ENCODE measurements around the gene KIAA1191.
"Not testable (repeated sequence)": the region's sequence is repeated elsewhere in the genome, so short reads cannot be mapped to it uniquely, and the experiment has no call there.

KIAA1191 gene

DNA sequence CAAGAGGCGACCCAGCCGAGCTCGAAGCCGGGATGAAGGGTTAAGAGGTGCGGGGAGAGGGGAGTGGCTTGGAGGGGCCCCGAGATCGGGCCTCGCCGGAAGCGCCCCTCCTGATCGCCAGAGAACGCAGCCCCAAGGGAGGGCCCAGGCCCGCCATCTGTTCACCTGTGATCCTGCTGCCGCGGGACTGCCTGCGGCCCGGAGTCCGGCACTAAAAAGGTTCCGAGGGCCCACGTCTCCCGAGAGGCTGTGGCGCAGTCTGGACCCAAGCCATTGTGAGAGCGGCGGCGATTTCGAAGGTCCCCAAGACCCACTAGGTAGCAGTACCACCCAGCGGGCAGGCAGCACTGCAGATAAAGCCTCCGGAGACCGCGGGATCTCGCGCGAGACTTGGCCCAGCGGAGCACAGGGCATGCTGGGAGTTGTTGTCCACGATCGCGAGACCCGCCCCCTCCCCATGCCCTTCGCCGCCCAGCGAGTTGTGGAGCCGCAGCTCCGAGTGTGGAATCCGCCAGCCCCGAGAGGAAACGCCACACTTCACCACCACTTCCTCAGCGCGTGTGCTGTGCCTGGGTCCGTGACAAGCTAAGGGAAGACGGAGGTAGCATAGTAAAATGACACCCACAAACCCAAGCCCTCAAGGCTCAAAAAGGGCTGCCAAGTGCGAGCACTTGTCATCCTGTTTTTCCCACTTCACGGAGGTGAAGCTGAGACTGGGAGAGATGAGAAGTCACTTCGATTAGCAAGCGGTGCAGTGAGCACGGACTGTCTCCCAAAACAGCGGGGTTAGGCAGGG, at the start of gene KIAA1191:
TSS of gene KIAA1191 (minus strand) at position 328 of the 796 bp plus-strand sequence. CDS start 2,256 bp downstream, outside the sequence.
- DNase-seq, result peak; percentile 90

DNA sequence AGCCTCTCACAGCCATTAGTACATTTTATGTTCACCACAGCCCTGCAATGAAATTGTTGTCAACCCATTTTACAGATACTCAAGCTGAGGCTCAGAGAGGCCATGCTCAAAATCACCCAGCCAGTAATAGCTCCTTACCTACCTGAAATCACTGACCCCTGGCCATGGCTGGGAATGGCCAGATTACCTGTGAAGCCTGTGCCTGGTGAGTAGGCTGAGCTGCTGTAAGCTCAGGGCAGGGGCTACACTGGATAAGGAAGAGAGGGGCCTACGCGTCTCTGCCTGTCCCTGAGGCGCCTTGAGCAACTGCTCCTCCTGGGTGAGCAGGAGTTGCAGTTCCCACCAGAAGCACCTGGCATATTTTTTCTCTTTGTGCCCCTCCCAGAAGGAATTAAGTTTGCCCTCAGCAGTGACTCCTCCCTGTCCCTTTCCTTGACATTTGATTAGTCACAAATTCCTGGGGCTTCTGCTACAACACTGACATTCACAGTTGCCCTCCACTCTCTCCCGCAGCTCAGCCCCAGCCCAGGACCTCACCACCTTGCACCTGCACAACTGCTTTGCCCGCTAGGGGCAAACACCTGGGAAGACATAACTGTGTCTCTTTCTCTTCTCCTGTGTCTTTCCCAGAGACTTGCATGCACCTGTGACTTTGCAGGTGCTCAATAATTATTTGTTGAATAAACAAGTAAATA, 49.1 kb upstream of the KIAA1191 start:
- DNase-seq, result no peak

DNA sequence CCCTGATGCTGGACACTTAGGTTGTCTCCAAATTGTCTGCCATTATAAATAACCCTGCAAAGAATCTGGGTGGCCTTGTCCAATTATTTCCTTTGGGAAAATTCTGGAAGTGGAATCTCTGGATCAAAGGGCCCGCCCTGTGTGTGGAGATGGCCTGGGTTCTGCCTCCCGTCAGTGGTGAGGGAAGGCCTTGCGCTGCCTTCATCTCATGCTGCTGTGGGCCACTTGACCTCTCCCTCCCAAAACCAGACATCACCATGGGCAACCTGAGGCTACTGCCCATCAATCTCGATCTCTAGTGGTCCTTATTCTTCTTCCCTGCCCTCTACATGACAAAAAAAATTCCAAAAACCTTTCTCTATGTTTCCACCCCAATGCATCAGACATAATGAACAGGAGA, 48.2 kb upstream of the KIAA1191 start:
- no peak for DNase-seq

GRCh38 chr5:176408590-176408989, 47.0 kb upstream of the KIAA1191 start:
- DNase-seq, result no peak

GRCh38 chr5:176408252-176408573, 46.6 kb upstream of the KIAA1191 start:
- not testable (repeated sequence) for DNase-seq

DNA sequence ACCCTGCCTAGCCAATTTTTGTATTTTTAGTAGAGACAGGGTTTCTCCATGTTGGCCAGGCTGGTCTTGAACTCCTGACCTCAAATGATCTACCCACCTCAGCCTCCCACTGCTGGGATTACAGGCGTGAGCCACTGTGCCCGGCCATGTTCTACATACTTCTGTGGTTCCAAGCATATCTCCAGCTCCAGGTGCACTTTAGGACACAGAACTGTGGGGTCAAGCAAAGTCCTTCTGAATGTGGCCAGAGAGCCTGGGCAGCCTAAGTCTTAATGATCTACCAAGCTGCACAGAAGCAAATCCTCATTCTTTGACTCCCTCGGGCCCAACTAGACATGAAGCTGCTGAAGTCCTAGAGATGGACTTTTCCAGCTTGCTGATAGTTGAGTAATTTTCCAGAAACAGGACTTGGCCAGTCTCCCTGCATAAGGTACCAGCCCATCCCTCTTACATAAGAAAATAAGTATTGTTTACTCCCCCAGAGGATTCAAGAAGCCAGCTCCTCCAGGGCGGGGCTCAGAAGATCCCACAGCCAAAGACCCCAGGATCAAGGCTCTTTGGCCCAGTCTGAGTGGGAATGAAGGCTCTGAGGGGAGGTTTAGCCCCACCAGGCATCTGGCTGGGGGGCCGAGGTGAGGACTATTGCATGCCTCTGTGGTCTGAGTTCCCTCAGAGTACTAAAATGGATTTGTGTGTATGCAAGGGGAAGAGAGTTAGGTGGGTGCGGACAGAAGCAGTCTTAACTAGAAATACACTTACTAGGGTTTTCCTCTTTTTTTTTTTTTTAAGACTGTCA, 46.1 kb upstream of the KIAA1191 start:
- no peak for DNase-seq

DNA sequence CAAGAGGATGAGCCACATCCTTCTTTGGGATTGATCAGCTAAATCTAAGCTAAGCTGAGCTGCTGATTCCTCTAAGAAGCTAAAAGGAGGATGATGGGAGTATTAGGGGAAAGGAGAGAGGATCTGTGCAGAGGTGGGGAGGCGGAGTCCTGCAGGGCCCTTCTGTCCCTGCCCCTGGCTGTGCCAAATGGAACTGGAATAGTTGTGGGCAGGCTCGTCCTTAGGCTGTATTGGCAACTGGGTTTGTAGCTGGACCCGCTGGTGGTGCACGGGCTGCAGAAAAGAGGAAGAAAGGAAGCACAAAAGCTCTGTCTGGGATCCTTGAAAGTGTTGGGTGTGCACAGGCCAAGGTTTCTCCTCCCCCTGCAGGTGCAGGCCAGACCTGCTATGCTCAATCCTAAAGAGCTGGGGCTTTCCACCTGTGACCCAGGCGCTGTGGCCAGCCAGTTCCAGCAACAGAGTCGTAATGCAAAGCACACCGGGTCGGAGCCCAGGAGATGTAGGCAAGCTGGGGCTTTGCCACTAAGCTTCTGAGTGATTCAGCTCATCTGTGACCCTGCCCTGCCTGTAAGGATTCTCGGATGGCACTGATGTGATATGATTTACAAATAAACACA, 45.0 kb upstream of the KIAA1191 start:
- DNase-seq, result no peak

DNA sequence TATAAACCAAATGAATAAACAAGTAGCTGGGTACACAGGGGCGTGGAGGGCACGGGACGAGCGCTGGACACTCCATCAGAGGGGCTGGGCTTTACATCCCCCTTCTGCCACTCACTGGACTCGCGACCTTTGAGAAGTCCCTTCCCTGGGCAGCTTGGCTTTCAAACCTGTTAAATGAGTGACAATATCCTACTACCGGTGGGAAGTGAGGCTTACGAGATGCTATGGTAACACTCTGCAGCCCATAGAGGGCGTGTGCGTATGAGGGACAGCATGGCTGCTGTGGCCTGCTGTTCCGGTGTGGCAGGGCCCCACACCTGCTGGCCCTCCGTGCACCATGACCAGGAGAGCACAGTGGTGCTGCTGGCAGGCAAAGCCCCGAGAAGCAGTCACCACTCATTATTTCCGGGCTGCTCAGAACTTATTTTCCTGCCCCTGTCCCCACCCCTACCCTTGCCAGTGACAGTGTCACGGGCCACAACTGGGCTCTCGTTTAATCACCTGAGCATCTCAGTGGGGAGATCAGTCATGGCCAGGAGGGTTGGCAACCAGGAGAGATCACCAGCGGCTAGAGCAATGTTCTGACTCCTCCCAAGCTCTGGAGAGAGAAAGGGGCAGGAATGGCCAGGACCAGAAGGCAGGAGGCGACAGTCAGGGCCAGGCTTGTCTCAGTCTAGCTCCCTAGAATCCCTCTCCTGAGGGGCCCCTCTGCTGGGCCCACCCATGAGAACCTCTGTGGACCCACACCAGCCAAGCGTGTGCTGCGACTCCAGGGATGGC, 44.3 kb upstream of the KIAA1191 start:
- no peak for DNase-seq

DNA sequence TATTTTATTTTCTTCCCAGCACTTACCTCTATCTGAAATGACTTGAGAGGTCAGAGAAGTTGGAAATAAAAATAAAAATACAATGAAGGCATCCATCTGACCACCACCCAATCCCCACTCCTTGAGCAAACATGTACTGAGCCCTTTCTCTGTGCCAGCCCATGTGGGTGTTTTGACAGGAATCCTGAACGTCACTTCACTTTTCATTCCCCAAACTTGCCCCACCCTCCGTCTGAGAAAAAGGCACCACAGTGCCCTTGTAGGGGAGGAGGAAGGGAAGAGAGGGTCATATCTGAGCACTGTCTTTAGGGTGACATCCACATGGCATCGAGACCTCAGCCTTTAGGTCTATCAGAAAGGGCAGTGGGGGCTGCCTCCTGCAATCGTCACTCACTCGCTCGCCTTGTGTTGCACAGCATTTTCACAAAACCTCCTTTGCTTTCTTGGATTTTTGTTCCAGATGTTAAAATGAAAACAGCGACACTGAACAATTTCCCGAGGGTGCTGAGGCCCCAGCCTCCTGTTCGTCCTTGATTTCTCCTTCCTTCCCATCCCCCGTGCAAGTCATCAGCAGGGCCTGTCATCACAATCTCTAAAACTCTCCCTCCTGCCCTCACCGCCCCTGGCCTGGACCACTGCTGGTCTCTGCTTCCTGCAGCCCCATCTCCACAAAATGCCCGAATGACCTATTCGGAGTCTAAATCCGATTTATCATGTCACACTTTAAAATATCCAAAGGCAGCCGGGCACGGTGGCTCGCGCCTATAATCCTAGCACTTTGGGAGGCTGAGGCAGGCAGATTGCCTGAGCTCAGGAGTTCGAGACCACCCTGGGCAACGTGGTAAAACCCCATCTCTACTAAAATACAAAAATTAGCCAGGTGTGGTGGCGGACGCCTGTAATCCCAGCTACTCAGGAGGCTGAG, 40.0 kb upstream of the KIAA1191 start:
- DNase-seq, result no peak

GRCh38 chr5:176400382-176401156, 39.0 kb upstream of the KIAA1191 start:
- no peak for DNase-seq

DNA sequence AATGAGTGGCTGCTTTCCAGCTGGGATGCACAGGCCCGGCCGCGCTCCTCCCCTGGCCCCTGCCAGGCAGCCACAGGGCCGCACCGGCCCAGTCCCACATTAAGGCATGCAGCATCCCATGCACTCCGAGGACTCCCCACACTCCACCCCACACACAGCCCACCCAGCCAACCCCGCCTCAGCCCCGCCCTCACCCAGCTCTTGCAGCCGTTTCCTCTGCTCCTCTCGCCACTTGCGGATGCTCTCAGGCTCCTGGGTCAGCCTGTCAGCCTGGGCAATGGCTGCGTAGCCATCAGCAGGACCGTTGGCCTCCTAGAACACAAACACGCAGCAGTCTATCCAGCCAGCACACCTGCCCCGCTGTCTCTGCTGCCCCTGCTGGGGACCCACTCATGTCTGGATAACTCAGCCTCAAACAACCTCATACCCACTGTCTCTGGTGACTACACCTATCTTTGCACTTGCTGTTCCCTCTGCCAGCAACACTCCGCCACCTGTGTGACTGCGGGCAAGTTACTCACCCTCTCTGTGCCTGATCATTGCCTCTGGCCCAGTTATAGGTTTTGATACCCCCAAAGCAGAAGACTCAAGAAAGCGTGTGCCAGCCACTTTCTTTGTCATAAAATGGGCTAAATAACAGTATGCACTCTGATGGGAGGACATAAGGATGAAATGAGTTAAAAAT, 36.3 kb upstream of the KIAA1191 start:
- DNase-seq, result no peak

DNA sequence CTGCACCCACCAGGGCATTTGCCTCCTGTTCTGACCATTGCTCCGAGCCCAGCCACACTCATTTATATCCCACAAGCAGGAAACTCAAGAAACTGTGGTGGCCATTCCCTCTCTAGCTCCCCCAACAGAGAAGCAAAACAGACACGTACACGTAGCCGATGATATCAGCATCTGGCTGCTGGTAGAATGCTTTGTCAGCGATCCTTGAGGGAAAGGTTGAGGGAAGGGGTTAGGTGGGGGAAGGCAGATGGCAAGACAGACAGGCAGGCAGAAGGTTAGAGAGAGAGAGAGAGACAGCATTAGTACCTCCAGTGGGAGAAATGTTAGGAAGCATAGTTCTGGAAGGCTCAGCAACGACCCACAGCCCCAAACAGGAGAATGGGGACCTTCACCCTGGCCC, 34.8 kb upstream of the KIAA1191 start:
- DNase-seq, result no peak

DNA sequence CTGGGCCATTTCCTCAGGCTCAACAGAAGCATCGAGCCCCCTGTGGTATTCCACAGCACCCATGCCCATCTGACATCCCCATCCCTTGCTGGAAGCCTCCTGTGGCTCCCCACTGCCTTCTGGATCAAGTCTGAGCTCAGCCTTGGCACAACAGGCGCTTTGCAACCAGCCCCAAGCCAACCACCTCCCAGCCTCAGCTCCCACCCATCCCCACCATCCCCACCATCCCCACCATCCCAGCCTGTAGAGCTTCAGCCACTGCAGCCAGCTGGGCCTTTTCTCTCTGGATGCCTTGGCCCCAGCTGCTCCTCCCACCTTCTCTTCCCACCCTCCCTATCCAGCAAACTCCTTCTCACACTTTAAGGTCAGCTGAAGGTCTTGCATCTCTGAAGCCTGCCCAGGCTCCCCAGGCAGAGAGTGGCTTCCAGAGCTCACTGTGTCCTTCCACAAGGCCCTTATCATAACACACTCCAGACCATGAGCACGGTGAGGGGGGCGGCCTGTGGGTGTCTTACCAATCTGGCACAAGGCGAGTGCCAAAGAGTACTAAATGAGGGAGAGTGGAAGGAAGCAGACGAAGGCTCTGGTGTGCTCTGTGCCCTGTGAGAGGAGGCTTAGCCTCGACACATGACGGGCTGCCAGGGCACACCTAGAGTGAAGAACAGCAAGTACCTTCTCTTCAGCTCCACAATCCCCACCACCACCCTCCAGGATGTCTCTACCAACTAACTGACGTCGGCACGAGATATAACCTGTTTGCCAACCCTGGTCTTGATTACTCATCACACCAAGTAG, 33.5 kb upstream of the KIAA1191 start:
- no peak for DNase-seq

DNA sequence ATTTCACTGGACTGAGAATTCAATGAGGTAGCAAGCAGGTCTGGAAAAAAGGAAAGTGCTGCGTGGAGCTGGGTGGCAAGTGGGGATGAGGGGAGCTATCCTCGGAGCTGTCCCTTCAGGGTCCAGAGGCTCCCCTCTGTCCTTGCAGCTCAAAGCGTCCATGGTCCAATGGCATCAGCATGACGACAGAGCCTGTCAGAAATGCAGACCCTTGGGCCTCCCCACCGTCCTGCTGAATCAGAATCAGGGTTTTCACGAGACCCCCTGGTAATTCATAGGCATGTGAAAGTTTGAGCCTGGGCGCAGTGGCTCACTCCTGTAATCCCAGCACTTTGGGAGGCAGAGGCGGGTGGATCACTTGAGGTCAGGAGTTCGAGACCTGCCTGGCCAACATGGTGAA, 32.5 kb upstream of the KIAA1191 start:
- no peak for DNase-seq

DNA sequence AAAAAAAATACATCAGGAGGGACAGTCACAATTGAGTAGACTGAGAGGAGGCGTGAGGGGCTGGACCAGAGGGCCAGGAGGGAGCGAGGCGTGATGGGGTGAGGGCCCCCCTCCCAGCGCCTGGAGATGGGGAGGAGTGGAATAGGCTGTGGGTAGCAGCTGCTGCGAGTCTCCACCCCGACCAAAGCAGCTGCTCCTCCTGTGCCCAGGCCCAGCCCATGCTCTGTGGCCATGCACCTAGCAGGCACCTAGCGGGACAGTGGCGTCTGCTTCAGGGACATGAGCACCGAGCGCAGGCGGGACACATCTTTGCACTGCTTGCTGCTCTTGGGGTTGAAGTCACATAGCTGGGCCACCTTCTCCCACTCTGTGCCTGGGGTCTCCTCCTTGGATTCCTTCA, 31.0 kb upstream of the KIAA1191 start:
- no peak for DNase-seq

- no peak for DNase-seq
These were observed 30.4 kb upstream of the KIAA1191 start for GRCh38 chr5:176391999-176392398.

DNA sequence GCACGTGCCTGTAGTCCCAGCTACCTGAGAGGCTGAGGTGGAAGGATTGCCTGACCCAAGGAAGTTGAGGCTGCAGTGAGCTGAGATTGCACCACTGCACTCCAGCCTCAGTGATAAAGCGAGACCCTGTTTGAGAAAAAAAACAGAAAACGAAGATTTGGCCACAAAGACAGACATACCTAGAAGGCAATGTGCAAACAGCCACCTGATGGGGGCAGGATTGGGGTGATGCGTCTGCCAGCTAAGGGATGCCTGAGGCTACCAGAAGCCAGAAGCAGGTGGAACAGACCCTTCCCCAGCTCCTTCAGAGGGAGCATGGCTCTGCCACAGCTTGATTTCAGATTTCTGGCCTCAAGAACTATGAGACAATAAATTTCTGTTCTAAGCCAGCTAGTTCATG, 29.9 kb upstream of the KIAA1191 start:
- DNase-seq, result no peak

- no peak for DNase-seq
These were observed 27.9 kb upstream of the KIAA1191 start for GRCh38 chr5:176389135-176390123.
